Measurements from ENCODE around the gene SNRNP35.

GRCh38 chr12:123478762-123479161 is 20.8 kb downstream of the SNRNP35 start:
- TF ChIP-seq, protein P1, sequence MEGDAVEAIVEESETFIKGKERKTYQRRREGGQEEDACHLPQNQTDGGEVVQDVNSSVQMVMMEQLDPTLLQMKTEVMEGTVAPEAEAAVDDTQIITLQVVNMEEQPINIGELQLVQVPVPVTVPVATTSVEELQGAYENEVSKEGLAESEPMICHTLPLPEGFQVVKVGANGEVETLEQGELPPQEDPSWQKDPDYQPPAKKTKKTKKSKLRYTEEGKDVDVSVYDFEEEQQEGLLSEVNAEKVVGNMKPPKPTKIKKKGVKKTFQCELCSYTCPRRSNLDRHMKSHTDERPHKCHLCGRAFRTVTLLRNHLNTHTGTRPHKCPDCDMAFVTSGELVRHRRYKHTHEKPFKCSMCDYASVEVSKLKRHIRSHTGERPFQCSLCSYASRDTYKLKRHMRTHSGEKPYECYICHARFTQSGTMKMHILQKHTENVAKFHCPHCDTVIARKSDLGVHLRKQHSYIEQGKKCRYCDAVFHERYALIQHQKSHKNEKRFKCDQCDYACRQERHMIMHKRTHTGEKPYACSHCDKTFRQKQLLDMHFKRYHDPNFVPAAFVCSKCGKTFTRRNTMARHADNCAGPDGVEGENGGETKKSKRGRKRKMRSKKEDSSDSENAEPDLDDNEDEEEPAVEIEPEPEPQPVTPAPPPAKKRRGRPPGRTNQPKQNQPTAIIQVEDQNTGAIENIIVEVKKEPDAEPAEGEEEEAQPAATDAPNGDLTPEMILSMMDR (IDR thresholded peaks at IDR 0.05 in 4 of 5, conservative IDR thresholded peaks at IDR 0.05 in 1 of 5), result peak in 1 of 5 experiments; percentile 10
- TF ChIP-seq POLR2A (IDR thresholded peaks at IDR 0.05), result peak; percentile 26 to 47
